Epithelial cell of proximal tubule (primary cell): ENCODE measurements around the gene CT47C1. TPM values are rescaled to one million over a fixed set of nuclear protein-coding genes. Genes with fewer than 3 reads are reported as not detected.

Experiments used
- DNase-seq: peaks from one replicate; pipeline ENCODE4 v3.0.0-alpha.2; 2011; ENCODE audit warnings: low read depth
- H3K4me3 ChIP-seq: 2 replicates; pipeline ENCODE4 v1.5.1; 2011; ENCODE audit warnings: low read depth, mild to moderate bottlenecking, low read length
- CTCF ChIP-seq: conservative IDR thresholded peaks from 2 replicates; pipeline ENCODE4 v1.5.1; 2012; ENCODE audit warnings: low read depth, mild to moderate bottlenecking, low read length
- total RNA-seq: library from RNA; depleted of rRNA; stranded (reverse); fragments of >200 nt; gene quantifications from 2 replicates; pipeline ENCODE4 v1.2.3, GENCODE V29; 2015

The CT47C1 gene
- total RNA-seq, 1 donor from 2014 or later = not detected

GRCh38 chrX:119121341-119121740 is 48.5 kb downstream of the CT47C1 start:
- no peak for TF ChIP-seq CTCF
- H3K4me3 ChIP-seq = no peak overlapping the region
- DNase-seq = peak; percentile 30

Other genes with a start within 250 kb of the CT47C1 start
- gene ZCCHC12, start 249.2 kb upstream of the CT47C1 start, total RNA-seq = 0.14 and 0.46 TPM in 2 replicates
- 2.8 and 6.6 TPM in 2 replicates for gene LONRF3, start 98.4 kb upstream of the CT47C1 start, total RNA-seq
- not detected in 2 replicates for gene KIAA1210, start 54.8 kb downstream of the CT47C1 start, total RNA-seq
- gene PGRMC1, start 163.3 kb downstream of the CT47C1 start, total RNA-seq = 112 and 137 TPM in 2 replicates